VCaP (cell line): ENCODE data around the gene PTPN3.

Source experiments
- H3K27ac ChIP-seq: fragments of 450-650 bp; 2 replicates; pipeline ENCODE4 v1.5.1; 2017
- TF ChIP-seq, protein P1 (sequence below): fragments of 450-650 bp; conservative IDR thresholded peaks from 2 replicates; pipeline ENCODE4 v1.5.1; 2017; ENCODE audit warnings: mild to moderate bottlenecking, moderate library complexity

Gene PTPN3

DNA sequence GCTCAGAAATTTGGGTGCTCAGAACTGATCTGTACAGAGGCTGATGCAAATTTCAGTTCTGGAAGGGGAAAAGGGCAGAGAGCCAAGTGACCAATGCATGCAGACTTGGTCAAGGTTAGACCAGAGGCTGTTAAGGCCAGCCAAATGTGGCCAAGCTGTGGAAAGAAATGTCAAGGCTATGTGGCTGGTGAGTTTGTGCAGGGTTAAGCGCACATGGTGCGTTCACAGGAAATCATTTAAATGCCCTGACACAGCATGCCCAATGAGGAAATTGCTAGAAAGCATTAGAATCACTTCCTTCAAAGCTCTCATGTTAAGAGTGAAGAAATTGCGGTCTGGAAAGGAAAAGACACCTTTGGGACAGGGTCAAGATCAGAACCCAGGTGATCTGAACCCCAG is 58.0 kb downstream of the PTPN3 start:
- no peak overlapping the region for H3K27ac ChIP-seq
- TF ChIP-seq, protein P1, sequence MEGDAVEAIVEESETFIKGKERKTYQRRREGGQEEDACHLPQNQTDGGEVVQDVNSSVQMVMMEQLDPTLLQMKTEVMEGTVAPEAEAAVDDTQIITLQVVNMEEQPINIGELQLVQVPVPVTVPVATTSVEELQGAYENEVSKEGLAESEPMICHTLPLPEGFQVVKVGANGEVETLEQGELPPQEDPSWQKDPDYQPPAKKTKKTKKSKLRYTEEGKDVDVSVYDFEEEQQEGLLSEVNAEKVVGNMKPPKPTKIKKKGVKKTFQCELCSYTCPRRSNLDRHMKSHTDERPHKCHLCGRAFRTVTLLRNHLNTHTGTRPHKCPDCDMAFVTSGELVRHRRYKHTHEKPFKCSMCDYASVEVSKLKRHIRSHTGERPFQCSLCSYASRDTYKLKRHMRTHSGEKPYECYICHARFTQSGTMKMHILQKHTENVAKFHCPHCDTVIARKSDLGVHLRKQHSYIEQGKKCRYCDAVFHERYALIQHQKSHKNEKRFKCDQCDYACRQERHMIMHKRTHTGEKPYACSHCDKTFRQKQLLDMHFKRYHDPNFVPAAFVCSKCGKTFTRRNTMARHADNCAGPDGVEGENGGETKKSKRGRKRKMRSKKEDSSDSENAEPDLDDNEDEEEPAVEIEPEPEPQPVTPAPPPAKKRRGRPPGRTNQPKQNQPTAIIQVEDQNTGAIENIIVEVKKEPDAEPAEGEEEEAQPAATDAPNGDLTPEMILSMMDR: no peak

DNA sequence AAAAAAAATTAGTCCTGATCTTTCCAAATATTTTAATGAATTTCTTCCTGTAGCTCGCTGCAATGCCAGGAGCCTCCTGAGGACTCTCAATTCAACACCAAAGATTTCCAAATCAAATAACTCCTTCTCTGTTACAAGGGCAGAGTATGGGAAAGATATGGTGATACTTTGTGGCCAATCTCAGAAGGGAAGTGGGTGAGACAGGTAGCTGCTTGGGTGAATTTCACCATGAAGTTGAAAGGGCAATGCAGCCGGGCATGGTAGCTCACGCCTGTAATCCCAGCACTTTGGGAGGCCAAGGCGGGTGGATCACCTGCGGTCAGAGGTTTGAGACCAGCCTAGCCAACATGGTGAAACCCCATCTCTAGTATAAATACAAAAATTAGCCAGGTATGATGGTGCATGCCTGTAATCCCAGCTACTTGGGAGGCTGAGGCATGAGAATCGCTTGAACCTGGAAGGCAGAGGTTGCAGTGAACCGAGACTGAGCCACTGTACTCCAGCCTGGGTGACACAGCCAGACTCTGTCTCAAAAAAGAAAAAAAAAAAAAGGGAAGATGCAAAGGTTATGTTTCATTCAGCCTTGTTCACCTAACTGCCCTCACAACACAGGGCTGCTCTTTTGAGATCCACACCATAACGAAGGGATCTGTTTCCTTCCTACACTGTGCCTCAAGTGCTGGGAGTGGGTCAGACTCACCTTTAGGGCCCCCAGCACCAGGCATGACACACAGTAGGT is 58.6 kb downstream of the PTPN3 start:
- TF ChIP-seq, protein P1: no peak
- H3K27ac ChIP-seq: no peak overlapping the region

DNA sequence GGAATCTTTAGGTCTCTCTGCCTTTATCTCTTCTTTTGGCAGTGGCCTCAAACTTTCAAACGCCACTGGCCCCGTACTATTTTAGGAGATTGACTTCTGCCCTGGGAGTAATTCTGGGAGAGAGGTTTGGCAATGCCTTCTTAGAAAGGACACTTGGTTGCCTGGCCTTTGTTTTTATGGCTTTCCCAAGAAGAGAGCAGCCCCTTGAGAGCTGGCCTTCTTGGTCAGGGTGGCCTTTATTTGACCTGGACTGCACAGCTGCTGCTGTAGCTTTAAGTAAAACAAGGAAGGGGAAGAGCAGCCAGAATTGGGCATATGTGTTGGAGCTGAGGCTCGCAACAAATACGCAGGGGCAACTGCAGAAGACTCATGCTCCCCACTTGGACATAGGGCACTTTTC is 60.8 kb downstream of the PTPN3 start:
- TF ChIP-seq, protein P1: no peak
- H3K27ac ChIP-seq: no peak overlapping the region

DNA sequence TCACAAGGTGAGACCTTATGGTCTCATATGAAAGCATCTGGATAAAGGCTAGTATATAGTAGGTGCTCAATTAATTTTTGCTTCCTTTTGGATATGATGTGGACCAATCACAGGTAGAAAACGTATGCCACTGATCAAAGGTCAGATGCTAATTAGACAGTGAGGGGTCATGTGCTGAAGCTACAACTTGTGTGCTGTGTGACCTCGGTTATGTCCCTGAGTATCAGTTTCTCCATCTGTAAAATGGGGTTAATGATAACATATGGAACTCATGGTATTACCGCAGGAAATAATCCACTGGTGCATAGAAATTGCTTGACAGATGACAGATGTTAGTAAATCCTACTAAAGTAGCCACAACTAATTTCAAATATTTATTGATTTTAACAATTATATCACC is 62.0 kb downstream of the PTPN3 start:
- TF ChIP-seq, protein P1: no peak
- H3K27ac ChIP-seq: no peak overlapping the region

DNA sequence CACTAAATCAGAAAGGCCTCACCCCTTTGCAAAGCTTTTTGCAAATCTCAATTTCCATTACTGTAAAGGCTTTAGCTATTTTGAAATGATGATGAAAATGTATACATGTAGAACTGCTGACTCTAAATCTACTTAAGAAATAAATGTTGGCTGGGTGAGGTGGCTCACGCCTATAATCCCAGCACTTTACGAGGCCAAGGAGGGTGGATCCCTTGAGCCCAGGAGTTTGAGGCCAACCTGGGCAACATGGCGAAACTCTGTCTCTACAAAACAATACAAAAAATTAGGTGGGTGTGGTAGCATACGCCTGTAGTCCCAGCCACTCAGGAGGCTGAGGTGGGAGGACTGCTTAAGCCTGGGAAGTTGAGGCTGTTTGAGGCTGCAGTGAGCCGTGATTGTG is 64.6 kb downstream of the PTPN3 start:
- TF ChIP-seq, protein P1: no peak
- H3K27ac ChIP-seq: no peak overlapping the region

DNA sequence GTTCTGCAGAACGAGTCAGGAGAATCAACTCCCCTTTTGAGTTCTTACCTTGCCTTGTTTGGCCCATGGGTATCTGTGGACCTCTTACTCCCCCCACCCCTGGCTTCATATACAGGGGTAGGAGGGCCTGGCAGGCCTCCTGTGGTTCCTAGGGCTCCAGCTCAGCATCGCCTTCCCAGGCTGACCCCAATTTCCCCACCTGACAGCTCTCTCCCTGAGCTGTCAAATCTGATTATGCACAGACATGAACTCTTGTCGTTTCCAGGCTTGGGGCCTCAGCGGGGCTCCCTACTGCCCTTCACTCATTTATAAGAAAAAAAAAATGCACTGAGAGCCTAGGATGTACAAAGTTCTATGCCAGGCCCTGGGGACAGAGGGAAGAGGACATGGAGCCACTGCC is 67.9 kb downstream of the PTPN3 start:
- no peak overlapping the region for H3K27ac ChIP-seq
- TF ChIP-seq, protein P1: no peak

DNA sequence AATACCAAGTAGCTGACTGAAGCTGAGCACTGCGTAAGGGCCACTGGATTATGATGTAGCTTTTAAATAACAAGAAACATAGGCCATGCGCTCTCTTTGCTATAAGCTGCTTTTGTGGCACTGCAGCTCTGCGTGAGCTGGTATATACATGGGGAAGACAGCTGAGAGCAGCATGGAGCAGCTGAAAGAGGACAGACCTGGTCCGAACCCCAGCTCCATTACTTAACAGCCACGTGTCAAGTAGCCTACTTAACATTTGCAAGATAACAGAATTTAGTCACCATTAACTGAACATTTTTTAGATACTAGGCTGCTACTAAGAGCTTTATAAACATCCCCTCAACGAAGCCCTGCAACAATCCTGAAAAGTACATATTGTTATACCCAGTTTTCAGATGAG is 69.3 kb downstream of the PTPN3 start:
- peak overlapping the region; percentile 25; the same call in 1 of the 2 replicates for H3K27ac ChIP-seq
- TF ChIP-seq, protein P1: no peak
